C4-2B (cell line): ENCODE measurements around the gene ST6GALNAC3.

Source experiments
- CTCF ChIP-seq: fragments of 450-650 bp; conservative IDR thresholded peaks from 2 replicates; pipeline ENCODE4 v1.5.1; 2017; ENCODE audit warnings: mild to moderate bottlenecking
- ZFX ChIP-seq: fragments of 450-650 bp; IDR thresholded peaks from 2 replicates; pipeline ENCODE4 v1.6.1; 2017

GRCh38 chr1:76666499-76666898 lies 592.0 kb downstream of the ST6GALNAC3 start:
- no peak for TF ChIP-seq CTCF
- TF ChIP-seq ZFX, result no peak
